Tibial nerve (tissue), 4 donors: ENCODE measurements around the gene HAPLN2. TPM values are rescaled to one million over a fixed set of nuclear protein-coding genes. Genes with fewer than 3 reads are reported as not detected.
A peak's percentile ranks its signal among the peaks of the same experiment; 100 is the strongest.

Source experiments
- DNase-seq, 2 donors: peaks; one replicate each; pipeline ENCODE4 v3.0.0-alpha.2; 2019; ENCODE audit warnings: low spot score in 2 of 2
- H3K27ac ChIP-seq, 4 donors: fragments of 200-600 bp; sonication (generic) in 3 of 4; one replicate each; pipeline ENCODE4 v1.5.1; 2017 to 2019; ENCODE audit warnings: mild to moderate bottlenecking in 1 of 4
- H3K27me3 ChIP-seq, 2 donors: fragments of 200-600 bp; sonication (generic) in 1 of 2; one replicate each; pipeline versions ENCODE4 v1.5.1 to v1.6.0; 2017 to 2019
- H3K36me3 ChIP-seq, 3 donors: fragments of 200-600 bp; sonication (generic); one replicate each; pipeline ENCODE4 v1.5.1; 2018 to 2019
- H3K4me1 ChIP-seq, 4 donors: fragments of 200-600 bp; sonication (generic) in 3 of 4; one replicate each; pipeline ENCODE4 v1.5.1; 2017 to 2019
- H3K4me3 ChIP-seq, 4 donors: fragments of 200-600 bp; sonication (generic) in 3 of 4; one replicate each; pipeline ENCODE4 v1.5.1; 2017 to 2019; ENCODE audit warnings: mild to moderate bottlenecking in 1 of 4, moderate library complexity in 1 of 4
- H3K9me3 ChIP-seq, 4 donors: fragments of 200-600 bp; sonication (generic) in 3 of 4; one replicate each; pipeline ENCODE4 v1.5.1; 2017 to 2019
- CTCF ChIP-seq, 5 experiments: fragments of 200-600 bp in 3 of 5; fragments of 450-650 bp in 2 of 5; sonication (generic) in 3 of 5; IDR thresholded peaks; one replicate each; pipeline ENCODE4 v1.5.1; 2016 to 2019; ENCODE audit warnings: antibody characterized with exemption in 5 of 5, mild to moderate bottlenecking in 3 of 5, moderate library complexity in 2 of 5
- EP300 ChIP-seq, 2 donors: sonication (generic); formaldehyde crosslinking; IDR thresholded peaks; one replicate each; pipeline ENCODE4 v1.6.1; 2017; ENCODE audit warnings: antibody characterized with exemption in 2 of 2, mild to moderate bottlenecking in 1 of 2
- POLR2A ChIP-seq, 2 donors: fragments of 450-650 bp; IDR thresholded peaks; one replicate each; pipeline ENCODE4 v1.6.1; 2017; ENCODE audit warnings: antibody characterized with exemption in 2 of 2, mild to moderate bottlenecking in 2 of 2, moderate library complexity in 2 of 2
- WGBS, 2 donors: methylation state at CpG; one replicate each; pipeline ENCODE4 v1.1.5; 2018; 5-methylcytosine and 5-hydroxymethylcytosine counted together
- total RNA-seq, 4 donors: library from RNA; depleted of rRNA; stranded (reverse); fragments of >200 nt; gene quantifications; one replicate each; pipeline ENCODE4 v1.1.0, GENCODE V29; 2016

HAPLN2 gene
- total RNA-seq, 4 donors from 2014 or later = 1.8 to 20.3 (median 10.6) TPM

GRCh38 chr1:156662005-156662799, 43.0 kb downstream of the HAPLN2 start:
- Histone ChIP-seq H3K4me1 (peaks cover 0 to 91% (median 76%) of the 10 kb centered on the region in 4 donors), H3K27me3 (no peaks in the 10 kb centered on the region), H3K36me3 (no peaks in the 10 kb centered on the region), H3K9me3 (no peaks in the 10 kb centered on the region), H3K4me3 (no peak overlapping the region), H3K27ac (peak overlapping the region; percentile 18 to 94 (median 78))
- no peak for DNase-seq
- WGBS, 2 donors = 34 to 35% methylated on average over 12 of the region's 12 CpGs
- TF ChIP-seq EP300 (IDR thresholded peaks at IDR 0.05) (peak; percentile 21 to 35), POLR2A (IDR thresholded peaks at IDR 0.05) (no peak)

- no peak for DNase-seq
- H3K9me3 ChIP-seq = no peaks in the 10 kb centered on the region
- no peaks in the 10 kb centered on the region for H3K36me3 ChIP-seq
- no peaks in the 10 kb centered on the region for H3K27me3 ChIP-seq
- H3K4me3 ChIP-seq = no peak overlapping the region
- H3K4me1 ChIP-seq = peaks cover 0 to 91% (median 73%) of the 10 kb centered on the region in 4 donors
- peak overlapping the region; percentile 18 to 94 (median 78) for H3K27ac ChIP-seq
- TF ChIP-seq CTCF (IDR thresholded peaks at IDR 0.05) (no peak), POLR2A (IDR thresholded peaks at IDR 0.05) (no peak), EP300 (IDR thresholded peaks at IDR 0.05) (no peak)
- WGBS, 2 donors = 65 to 69% methylated on average over 5 of the region's 5 CpGs
Observed at GRCh38 chr1:156662800-156663055, 43.5 kb downstream of the HAPLN2 start.

- TF ChIP-seq EP300 (IDR thresholded peaks at IDR 0.05) (no peak), CTCF (IDR thresholded peaks at IDR 0.05) (no peak), POLR2A (IDR thresholded peaks at IDR 0.05) (no peak)
- Histone ChIP-seq H3K4me1 (peaks cover 0 to 93% (median 75%) of the 10 kb centered on the region in 4 donors), H3K4me3 (no peak overlapping the region), H3K36me3 (no peaks in the 10 kb centered on the region), H3K9me3 (no peaks in the 10 kb centered on the region), H3K27me3 (no peaks in the 10 kb centered on the region), H3K27ac (peak overlapping the region; percentile 18 to 94 (median 78))
- no peak for DNase-seq
- 38 to 43% methylated on average over 5 of the region's 5 CpGs for WGBS, 2 donors
Observed at GRCh38 chr1:156663178-156663577, 44.0 kb downstream of the HAPLN2 start.

- peak overlapping the region; percentile 18 to 94 (median 78) for H3K27ac ChIP-seq
Observed at GRCh38 chr1:156664046-156664766, 45.0 kb downstream of the HAPLN2 start.

More at GRCh38 chr1:156664046-156664766, 45.0 kb downstream of the HAPLN2 start:
- H3K4me1 ChIP-seq = peaks cover 0 to 99% (median 81%) of the 10 kb centered on the region in 4 donors
- H3K9me3 ChIP-seq = no peaks in the 10 kb centered on the region
- H3K4me3 ChIP-seq = no peak overlapping the region
- H3K27me3 ChIP-seq = no peaks in the 10 kb centered on the region
- no peak for DNase-seq
- 40 to 45% methylated on average over 5 of the region's 5 CpGs for WGBS, 2 donors
- H3K36me3 ChIP-seq = no peaks in the 10 kb centered on the region
- TF ChIP-seq CTCF (IDR thresholded peaks at IDR 0.05) (no peak), POLR2A (IDR thresholded peaks at IDR 0.05) (no peak), EP300 (IDR thresholded peaks at IDR 0.05) (no peak)
